Stimulated activated CD8-positive, alpha-beta memory T cell treated with anti-CD3 and anti-CD28 coated beads, Interleukin-7, amount 100 ng/mL, for 24 hours (primary cell): Measurements from ENCODE around the gene PCCA.
"Not testable (repeated sequence)": the region's sequence is repeated elsewhere in the genome, so short reads cannot be mapped to it uniquely, and the experiment has no call there.

ENCODE experiments used
- DNase-seq: peaks from one replicate; pipeline ENCODE4 v3.0.0-alpha.2; 2020; ENCODE audit warnings: low read depth

Gene PCCA

DNA sequence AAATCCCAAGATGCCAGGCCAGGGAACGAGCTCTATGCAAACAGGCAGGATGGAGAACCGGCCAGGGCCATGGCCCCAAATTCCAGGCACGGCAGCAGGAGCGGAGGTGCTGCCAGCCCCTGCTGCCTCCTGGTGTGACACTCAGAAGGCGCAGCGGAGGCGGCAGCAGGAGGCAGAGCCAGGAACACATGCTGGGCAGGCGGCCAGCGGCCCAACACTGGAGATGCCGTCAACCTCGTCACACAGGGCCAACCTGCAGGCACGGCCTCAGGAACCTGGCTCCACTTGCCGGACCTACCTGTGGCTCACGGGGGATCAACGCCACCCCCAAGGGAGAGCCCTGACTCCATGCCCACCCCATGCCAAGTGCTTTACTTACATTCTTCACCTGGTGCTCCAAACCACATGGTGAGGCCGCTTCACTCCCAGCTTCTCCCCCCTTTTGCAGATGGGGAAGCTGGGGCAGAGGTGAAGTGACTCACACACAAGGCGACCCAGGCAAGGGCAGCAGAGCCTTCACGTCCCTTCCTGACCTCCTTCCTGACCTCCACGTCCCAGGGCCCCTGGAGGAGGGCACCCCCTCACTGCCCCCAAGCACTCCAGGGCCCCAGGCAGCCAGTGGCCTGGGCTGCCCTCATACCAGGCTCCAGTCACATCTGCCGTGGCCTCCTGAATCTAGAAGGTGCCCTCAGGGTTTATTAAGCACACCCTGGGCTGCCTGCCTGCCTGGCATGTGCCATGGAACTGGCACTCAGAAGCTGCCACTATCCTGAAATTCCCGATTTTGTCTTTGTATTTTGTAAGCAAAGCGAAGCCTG is 456.2 kb downstream of the PCCA start:
- no peak for DNase-seq

DNA sequence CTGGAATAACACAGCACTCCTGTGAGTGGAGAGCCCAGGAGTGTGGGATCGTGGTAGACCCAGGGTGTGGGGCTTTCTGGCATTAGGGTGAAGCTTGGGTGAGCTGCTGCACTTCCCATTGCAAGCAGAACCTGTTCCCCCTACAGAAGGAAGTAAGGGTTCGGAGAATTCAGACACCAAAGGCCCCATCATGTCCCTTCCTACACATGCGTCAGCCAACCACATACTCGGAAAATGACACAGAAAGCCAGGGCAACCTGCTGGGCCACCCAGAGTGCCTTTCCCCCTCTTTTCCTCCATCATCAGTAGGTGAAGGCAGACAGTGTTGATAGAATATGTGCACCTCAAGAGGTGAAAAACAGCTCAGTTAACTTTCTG is 456.8 kb downstream of the PCCA start:
- no peak for DNase-seq

DNA sequence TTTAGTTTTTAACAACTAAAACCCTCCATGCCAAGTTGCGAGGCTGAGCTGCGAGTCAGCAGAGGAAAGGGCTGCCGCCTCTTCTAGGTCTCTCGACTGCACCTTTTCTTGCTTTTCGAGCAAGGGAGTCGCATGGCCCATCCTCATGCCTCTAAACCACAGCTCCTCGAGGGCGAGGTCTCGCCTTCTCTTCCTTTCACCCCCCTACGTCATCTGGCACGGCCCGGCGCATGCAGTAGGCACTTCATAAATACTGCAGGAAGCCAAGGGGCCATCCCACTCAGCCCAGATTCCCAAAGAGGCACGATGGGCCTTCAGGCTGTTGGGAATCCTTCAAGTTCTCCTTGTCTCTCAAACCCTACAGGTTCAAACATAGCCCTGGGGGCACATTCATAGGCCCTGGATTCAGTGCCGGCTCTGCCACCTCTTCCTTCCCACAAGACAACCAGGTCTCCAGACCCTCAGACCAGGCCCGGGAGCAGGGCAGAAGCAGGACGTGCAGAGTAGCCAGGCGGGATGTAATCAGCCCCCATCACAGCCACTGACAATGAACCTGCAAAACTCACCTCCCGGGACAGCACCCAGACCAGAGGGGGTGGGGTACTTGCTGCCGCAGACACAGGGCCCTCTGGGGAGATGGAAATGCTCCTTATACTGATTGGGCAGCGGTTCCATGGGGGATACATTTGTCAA is 458.0 kb downstream of the PCCA start:
- no peak for DNase-seq

DNA sequence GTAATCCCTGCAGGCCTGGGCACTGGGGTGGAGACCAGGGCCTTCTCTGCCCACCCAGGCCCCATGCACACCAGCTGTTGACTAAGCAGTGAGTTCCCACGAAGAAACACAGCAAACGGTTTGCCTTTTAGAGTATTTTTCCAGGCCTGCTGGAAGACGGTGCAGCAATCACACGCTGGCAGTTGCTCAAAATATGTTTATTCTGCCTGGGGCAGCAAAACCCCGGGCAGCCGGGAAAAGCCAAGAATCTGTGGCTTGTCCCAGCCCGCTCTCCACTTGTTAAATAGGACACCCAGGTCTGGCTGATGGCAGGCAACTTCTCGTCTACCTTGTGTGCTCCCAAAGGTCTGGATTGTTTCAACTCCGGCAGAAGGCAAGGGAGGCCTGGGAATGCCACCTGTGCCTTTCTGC is 458.9 kb downstream of the PCCA start:
- DNase-seq: no peak

DNA sequence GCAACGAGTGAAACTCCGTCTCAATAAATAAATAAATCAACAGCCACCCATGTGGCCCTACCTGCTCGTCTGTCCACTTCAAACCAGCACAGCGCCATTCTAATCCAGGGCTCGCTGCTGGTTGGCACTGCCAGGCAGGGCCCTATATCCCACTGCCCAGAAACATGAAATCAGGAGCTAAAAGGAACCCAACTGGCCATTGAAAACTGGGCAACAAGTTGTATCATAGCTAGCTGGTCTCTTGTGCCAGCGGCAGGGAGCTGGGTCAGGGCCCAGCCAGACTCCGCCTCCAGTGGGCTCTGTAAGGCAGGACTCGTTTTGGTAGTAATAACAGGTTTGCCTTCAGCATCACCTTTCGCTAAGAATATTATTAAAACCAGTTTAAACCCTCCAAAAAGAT is 460.4 kb downstream of the PCCA start:
- DNase-seq: no peak

DNA sequence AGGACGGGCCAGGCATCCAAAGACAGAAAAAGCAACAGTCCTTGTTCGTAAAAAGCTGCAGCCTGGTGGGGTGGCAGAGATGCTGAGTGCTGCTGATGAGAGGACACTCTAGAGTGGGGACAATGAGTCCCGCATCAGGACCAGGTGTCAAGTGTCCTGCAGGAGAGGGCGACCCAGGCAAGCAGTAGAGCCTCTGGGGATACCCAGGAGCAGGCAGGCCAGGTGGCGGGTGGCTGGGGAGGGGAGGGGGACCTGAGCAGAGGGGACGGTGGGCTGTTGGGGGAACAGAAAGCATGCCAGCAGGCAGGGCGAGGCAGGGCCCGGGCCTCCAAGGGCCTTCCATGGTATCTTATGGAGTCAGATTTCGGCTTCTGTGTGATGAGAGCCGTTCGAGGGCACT is 463.9 kb downstream of the PCCA start:
- DNase-seq: no peak

DNA sequence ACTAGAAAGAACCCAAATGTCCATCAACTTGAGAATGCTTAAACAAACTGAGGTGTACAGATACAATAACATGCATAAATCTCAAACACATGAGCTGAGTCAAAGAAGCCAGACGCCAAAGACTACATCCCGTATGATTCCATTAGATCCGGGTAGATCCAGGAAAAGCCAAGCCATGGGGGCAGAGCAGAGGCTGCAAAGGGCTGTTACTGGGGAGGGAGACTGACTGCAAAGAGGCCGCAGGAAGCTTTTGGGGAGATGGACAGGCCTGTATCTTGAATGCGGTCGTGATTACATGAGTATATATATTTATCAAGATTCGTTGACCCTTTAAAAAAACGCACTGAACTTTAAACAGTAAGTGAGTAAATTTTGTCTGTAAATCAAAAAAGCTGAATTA is 471.0 kb downstream of the PCCA start:
- DNase-seq: no peak

DNA sequence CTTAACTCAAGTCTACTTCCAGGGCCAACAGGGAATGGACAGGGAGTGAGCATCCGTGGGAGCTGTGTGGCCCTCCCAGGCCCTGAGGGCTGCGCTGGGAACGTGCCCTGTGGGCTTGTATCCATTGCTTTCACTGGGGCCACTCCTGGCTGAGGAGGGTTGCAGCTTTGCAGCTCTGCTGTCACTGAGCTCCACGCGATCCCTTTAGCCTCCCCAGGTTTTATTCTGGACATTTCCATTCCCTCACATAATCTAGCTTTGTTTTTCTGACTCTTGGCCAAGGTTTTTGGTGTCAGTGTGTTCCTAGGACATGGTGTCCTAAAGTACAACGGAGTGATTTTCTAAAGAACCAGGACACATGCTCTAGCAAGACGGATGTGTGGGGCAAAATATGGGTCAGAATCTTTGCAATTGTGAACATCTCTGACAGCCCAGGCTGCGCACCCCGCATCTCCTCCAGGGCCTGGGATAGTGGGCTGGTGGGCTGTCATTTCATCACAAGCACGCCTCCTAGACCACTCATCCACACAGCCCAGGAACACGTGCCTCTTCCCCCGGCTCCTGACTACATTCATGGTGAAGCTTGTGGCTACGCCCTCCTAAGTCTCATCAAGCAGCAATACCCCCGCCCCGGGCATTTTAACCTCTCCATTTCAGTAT is 471.7 kb downstream of the PCCA start:
- no peak for DNase-seq

DNA sequence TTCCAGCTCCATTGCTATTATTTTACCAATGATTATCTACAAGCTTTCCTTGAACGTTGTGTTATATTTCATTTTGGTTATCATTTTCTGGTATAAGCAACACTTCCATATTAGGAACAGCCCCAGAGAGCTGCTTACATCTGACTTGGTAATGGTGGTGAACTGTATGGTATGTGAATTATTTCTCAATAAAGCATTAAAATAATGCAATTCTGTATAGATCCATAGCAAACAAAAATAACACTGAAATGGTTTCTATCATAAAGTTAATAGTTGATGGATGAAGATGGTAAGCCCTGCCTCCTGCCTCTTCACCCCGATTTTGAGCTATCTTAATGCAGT is 472.2 kb downstream of the PCCA start:
- DNase-seq: no peak

DNA sequence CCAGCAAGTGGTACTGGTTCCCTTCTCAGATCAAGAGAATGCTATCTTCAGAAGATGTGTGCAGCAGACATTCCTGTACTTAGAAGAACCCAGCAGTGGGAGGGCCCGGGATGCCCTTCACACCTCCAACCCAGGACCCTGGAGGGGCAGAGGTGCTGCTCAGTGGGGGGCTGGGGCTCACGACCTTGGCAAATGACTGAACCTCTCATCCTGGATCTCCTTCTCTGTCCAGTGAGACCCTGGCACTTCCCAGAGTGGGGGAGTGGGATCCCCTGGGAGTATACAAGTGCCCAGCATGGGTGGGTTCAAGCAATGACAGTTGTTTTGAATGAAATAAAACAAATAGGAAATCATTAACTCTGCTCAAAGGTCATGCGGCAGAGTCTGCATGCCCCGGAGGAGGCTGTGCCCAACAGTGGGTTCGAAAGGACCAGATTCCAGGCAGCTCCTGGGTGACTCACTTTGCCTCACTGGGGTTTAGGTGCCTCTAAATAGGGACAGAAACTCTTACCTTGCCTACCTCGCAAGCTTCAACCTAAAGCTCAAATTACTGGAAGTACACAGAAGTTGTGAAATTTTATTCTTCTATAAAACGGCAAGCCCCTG is 472.8 kb downstream of the PCCA start:
- no peak for DNase-seq

DNA sequence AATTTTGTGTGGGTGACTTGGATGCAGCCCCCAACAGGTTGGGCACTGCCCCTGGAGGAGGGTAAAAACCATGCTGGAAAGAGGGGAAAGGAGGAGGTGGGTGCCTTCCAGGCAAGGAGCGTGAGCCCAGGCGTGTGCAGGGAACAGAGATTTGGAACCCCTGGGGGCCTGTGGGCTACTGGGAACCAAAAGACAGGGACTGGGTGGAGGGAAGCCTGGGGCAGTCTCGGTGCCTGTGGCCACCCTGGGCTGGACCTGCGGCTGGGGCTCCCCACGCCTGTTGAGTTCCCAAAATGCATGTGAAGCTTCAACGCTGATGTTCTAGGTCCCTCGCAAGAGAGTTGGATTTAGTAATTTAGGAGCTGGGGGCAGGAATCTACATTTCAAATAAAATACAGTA is 474.9 kb downstream of the PCCA start:
- DNase-seq: no peak

DNA sequence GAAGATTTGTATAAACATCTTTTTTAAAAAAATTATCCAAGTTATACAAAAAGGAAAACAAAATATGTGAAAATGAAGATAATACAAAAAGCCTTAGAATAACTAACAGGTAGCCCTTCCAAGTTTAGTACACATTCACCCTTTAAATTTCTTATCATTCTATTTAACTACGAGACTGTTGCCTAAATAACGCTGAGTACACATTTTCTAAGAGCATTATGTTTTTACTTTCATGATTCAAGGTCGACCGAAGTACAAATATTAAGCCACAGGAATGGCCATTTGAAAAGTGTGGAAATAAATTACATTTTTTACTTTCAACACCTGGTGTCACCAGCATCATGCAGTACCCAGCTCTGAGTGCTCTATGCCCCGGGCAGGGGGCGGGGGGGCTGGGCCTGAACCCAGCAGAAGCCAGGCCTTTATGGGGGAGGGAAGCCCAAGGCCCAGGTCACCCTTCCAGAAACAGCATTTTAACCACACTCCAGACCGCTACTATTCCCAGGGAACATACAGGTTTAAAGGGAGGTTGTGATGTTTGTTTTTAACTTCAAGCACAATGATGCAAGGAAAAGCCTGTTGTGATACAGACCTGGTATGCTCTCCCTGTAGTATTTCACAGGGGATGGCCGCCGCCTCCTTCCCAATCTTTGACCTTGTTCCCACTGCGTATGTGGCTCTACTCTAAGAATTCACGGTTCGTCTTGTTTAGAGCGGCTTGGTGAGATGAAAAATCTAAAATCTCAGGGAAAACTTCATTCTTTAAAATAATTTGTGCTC is 475.7 kb downstream of the PCCA start:
- DNase-seq: no peak

DNA sequence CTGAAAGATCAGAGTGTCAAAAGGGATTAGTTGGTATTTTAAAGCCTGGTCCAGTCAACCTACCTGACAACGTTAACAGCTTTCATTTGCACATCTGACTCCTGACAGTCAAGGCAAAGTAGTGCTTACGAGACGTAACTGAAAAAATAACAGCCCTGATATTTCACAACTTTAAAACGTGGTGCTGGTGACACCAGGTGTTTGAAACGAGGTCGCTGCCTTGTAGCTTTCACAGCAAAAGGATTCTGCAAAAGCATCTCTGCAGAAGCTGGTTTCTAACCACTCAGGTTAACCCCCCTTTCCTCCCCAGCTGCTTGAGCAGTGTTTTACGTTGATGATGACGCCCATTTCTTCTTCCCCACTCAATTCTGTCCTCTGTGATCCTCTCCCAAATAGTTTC is 476.4 kb downstream of the PCCA start:
- DNase-seq: no peak

DNA sequence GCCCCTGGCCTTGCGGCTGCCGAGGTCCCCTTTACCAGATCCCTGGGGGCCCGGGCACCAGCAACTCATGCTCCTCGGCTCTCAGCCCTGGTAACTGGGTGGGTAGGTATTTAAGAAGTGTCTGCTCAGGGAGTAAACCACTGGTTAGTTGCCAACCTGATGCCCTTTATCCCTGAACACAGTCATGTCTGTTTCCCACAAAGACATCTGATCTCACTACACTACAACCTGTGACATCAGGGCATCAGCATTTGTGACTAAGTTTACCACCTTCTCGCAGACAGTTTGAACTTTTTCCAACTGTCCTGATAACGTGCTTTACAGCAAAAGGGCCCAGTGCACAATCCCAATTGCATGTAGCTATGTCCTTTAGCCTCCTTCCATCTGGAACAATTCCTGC is 477.6 kb downstream of the PCCA start:
- no peak for DNase-seq

DNA sequence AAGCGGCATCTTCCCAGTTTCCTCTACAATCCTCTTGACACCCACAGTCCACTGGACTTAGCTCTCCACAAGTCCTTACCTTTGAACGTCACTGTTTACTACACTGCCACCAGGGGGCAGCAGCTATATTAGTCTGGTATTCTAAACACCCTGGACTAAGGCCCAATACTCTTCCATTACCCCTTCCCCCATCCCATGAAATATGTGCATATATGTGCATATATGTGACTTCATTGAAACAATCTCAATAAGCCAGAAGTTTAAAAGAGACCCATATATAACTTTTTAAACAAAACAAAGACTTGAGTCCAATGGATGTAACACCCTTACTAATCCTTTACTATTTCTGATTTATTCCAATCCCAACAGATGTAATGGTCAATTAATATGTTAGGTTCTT is 484.2 kb downstream of the PCCA start:
- peak; percentile 55 for DNase-seq

DNA sequence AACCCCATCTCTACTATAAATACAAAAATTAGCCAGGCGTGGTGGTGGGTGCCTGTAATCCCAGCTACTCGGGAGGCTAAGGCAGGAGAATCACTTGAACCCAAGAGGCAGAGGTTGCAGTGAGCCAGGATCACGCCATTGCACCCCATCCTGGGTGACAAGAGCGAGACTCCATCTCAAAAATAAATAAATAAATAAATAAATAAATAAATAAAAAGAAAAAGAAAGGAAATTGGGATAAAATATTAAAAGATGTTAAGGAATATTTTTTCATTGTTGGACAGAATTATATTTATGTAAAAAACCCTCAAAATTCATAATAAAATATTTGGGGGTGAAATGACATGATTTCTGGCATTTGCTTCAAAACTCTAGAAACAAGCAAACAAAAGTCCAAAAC is 488.3 kb downstream of the PCCA start:
- not testable (repeated sequence) for DNase-seq
